Cerebellar cortex (tissue), 1 donor: ENCODE results near the gene PTPRQ.

ENCODE experiments used
- DNase-seq: peaks from one replicate; pipeline ENCODE4 v3.0.0-alpha.2; 2015; ENCODE audit warnings: low spot score

PTPRQ gene

DNA sequence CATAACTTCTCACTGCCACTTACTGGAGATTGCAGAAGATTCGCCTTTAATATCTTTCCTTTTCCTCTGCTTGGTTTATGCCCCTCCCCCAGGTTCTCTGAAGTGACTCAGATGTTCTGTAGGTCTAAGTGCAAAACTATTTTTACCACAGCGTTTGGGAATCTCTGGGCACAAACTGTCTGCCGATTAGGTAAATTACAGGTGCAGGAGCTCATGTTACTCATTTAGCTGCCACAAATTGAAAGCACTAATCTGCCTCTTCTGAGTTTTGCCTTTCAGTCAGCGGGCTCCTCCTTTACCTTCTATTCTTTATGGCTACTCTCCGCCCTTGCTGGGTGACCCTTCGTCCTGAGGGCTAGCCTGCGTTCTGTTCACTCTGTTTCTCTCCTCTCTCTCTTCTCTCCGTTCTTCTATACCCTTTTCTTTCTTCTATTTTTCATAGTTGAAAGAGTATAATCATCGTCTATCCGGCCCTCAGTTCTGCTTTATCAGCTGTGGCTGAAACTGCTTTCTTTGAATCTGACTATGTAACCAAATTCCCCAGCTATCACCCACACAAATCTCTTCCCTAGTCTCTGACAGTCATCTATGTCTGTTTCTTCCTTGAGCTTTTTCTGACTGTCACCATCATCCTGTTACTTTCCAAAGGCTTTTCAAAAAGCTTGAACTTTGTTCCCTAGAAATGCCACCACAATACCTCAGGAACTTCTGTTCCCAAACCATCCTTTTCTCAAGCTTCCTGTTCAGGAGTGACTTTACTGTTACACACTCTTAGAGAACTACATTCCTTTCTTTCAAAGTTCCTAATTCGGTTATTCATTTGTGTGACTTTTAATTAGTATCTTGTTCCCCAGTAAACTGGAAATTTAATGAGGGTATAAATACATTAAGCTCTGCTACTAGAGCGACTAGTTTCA, 259.1 kb downstream of the PTPRQ start:
- DNase-seq: no peak

GRCh38 chr12:80704420-80704819, 260.4 kb downstream of the PTPRQ start:
- no peak for DNase-seq

- DNase-seq: no peak
Observed at GRCh38 chr12:80707126-80707829, 263.2 kb downstream of the PTPRQ start, which contains the start of gene MYF6. Gene MYF6 (plus strand): TSS chr12:80707634. CDS start chr12:80707720, 86 bp downstream.

- no peak for DNase-seq
Observed at GRCh38 chr12:80707830-80708258, 263.8 kb downstream of the PTPRQ start.

- DNase-seq: no peak
Observed at GRCh38 chr12:80708259-80708974, 264.4 kb downstream of the PTPRQ start.

DNA sequence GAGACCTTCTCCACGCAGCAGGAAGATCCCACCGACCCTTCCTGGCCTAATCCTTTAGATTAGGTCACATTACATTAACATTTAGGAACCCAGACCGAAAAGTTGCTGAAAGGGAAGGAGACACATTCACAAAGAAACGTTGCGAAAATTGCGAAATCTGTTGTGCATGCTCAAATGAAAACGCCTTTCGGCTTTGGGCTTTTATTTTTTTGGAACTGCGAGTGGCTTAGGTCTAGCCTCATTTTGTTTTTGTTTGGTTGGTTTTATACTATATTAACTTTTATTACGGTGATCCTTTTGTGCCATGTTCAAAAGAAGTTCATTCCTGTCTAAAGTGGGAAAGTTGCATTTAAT, 264.9 kb downstream of the PTPRQ start:
- DNase-seq: no peak

- no peak for DNase-seq
Observed at GRCh38 chr12:80709811-80710726, 266.0 kb downstream of the PTPRQ start.

DNA sequence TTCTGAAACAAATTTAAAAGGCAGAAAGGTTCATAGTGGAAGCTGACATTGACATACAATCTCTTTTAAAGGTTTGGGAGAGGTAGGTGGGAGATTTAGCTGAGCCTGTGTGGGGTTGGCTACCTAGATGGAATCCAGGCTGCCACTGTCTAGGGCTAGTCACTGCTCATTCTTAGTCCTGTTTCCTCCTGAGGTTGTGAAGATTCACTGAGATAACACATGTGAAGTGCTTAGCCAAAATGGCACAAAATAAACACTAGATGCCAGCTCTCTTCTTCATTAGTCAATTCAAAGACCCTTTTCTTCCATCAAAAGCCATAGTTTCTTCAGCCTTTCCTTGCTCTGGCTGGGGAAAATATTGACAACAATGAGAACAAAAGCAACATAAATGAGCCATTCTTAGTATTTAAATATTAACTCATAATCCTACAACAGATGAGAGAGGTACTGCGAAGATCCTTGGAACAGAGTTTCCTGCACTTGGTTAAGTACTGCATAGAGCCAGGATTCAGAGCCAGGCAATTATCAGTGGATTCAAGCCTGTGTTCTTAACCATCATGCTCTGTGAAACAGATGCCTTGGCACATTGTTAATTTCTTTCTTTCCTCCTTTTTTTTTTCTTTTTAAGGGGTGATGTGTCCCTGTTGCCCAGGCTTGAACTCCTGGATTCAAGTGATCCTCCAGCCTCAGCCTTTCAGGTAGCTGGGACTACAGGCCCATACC, 266.9 kb downstream of the PTPRQ start:
- no peak for DNase-seq

DNA sequence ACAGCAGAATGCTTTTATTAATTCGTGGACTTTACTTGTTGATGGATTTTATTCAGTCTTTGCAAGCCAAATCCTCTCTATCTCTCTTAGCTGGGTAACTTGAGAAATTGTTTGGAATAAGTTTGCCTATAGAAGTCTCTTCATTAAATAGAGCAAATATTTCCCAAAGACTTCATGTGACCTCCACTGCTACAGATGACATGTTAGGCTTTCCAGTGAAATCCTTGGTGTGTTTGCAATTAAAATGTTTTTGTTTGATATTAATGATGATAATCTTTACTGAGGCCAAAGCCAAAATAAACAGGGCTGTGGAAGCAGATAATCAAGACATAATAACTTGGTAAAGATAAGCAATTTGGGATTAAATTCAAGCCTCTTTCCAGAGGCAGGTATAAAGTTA, 267.8 kb downstream of the PTPRQ start:
- DNase-seq: no peak

DNA sequence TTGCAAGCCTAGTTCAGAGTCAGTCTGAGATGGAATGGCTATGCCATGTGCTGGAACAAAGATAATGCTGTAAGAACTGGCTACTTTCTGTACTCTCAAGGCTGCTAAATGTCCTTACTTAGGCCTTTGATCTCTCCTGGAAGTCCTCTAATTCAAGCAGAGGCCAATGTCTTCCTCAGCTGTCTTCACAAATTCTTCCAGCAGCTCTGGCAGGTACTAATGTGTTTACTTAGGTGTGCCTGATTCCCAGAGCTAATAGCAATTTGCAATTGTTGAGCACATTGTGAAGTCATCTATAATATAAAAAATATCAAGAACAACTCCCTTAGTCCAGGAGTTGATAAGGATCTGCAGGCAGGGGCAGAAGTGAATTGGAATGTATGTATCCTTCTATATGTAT, 268.8 kb downstream of the PTPRQ start:
- no peak for DNase-seq

- DNase-seq: no peak
Observed at GRCh38 chr12:80713419-80713818, 269.4 kb downstream of the PTPRQ start.

- DNase-seq: no peak
Observed at GRCh38 chr12:80714055-80714454, 270.0 kb downstream of the PTPRQ start.

- DNase-seq: no peak
Observed at GRCh38 chr12:80714846-80715245, 270.8 kb downstream of the PTPRQ start.

DNA sequence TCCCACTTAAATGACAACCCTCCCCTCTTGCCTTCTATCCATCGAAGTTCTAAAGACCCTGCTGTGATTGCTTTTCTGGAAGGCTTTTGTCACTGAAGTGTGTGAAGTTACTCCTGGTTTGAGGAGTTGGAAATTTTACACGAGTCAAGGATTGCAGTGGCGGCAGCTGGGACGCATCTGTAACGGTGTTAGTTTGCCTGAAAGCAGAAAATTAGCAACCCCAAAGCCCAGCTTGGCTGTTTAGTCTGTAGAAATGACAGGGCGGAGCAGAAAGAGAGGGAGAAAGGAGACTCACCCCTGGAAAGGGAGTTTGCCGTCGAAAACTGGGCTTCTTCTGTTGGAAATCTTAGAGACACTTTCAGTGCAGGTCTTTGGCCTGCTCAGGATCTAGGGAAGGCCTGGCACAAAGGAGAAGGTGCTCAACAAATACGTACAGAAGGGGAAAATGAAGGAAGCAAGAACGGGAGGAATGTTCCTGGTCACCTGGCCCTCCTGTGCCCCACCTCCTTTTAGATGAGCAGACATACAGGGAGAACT, 271.7 kb downstream of the PTPRQ start:
- DNase-seq: no peak

DNA sequence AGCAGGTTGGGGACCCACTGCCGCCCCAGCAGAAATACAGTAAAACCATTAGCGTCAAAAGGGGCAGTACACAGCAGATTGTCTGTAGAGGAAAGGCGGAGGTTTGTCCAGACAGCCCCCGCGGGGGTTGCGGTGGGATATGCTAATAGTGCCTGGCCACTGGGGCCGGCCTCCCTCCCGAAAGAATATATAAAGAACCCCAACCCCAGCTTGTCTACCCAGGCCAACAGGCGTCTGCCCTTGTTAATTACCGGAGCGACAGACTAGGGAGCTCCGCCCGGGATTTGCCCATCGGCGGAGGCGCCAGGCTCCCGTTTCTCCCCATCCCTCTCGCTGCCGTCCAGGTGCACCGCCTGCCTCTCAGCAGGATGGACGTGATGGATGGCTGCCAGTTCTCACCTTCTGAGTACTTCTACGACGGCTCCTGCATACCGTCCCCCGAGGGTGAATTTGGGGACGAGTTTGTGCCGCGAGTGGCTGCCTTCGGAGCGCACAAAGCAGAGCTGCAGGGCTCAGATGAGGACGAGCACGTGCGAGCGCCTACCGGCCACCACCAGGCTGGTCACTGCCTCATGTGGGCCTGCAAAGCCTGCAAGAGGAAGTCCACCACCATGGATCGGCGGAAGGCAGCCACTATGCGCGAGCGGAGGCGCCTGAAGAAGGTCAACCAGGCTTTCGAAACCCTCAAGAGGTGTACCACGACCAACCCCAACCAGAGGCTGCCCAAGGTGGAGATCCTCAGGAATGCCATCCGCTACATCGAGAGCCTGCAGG, 272.8 kb downstream of the PTPRQ start, which contains the start of gene MYF5:
Gene MYF5 (plus strand): TSS at position 217 of the 774 bp plus-strand sequence. CDS start 152 bp downstream, at position 369.
- no peak for DNase-seq

DNA sequence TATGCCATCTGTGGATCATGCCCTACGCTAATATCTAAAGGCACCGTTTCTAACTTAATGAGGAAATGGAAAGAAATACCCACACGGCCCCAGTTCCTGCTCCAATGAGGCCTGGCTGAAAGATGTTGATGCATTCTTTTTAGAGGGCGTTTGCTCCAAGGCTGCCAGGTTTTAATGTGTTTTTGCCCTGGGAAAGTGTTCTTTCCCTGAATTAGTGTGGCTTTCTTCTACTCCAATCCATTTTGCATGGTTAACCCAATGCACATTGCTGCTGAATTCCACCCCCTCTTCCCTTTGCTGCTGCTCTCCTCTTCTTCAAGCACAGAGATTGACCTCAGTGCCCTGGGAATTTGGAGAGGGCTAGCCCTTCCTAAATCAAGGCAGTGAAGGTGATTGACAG, 273.8 kb downstream of the PTPRQ start:
- no peak for DNase-seq

DNA sequence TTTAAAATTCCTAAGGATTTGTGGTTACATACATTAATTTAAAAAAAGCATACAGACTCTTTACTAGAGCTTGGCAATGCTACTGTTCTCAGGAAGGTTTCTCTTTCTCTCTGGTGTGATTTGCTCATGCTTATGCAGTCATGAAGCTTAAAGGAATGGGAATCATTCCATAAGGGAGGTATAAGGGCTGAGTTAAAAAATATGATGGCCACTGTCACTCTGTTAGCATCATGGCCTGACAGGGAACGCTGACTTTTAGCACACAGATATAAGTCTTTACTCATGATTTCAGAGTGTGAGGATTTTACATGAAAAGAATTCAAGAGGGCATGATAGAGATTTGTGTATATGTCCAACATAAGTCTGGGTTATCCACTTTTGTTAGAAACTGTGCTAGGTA, 276.5 kb downstream of the PTPRQ start:
- no peak for DNase-seq

GRCh38 chr12:80721326-80721725, 277.3 kb downstream of the PTPRQ start:
- no peak for DNase-seq
